Stimulated activated CD4-positive, alpha-beta T cell treated with anti-CD3 and anti-CD28 coated beads, TNF-alpha, amount 100 ng/mL, for 48 hours (primary cell): Measurements from ENCODE around the gene RAB39B.
"Not testable (repeated sequence)": the region's sequence is repeated elsewhere in the genome, so short reads cannot be mapped to it uniquely, and the experiment has no call there.

ENCODE experiments used
- DNase-seq, 3 donors: peaks; one replicate each; pipeline ENCODE4 v3.0.0-alpha.2; 2020; ENCODE audit warnings: low read depth in 3 of 3

RAB39B gene, protein sequence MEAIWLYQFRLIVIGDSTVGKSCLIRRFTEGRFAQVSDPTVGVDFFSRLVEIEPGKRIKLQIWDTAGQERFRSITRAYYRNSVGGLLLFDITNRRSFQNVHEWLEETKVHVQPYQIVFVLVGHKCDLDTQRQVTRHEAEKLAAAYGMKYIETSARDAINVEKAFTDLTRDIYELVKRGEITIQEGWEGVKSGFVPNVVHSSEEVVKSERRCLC

DNA sequence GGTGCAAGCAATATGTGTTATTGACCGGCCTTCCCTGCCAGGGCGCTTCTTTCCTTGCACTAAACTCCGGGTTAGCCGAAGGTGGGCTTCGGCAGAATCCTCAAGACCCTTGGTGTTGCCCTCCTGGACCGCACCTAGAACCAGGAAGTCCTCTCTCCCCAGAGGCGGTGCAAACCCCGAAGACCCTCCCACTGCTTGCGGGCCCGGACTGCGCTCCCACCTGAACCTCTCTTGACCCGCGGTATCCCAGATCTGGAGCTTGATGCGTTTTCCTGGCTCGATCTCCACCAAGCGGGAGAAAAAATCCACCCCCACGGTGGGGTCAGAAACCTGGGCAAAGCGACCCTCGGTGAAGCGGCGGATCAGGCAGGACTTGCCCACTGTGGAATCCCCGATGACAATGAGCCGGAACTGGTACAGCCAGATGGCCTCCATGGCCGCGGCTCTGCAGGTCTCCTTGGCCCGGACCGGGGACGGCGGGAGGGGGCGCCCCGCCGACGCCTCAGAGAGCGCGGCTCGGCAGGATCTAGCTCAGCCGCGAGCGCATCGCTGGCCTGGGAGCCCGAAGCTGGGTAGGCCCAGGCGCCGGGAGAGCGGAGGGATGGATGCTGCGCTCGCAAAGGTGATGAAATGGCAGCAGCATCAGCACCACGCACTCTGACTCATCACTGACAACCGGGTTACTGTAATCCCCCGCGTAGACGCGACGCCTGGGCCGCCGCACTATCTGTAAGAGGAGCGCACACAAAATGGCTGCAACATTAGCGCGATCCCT is at the start of gene RAB39B:
Gene RAB39B (minus strand): TSS at position 638 of the 775 bp plus-strand sequence. CDS start 203 bp downstream, at position 435.
- peak; percentile 37 to 65 (median 44) for DNase-seq

DNA sequence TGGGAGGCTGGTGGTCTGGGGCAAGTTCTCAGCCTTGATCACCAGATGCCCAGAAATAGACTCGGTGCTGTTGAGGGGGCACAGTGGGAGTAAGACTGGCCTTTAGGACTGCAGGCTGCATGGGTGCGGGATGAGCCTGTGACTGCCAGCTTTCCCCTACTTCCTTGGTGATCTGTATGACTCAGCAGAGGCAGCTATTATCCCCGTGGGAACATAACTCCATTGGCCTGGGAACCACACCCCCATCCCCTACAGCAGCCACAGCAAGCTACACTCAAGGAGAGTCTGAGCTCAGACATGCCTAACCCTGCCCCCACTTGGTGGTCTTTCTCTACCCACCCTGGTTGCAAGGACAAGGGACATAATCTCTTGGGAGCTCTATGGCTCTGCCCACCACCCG is 49.5 kb upstream of the RAB39B start:
- DNase-seq, result no peak

DNA sequence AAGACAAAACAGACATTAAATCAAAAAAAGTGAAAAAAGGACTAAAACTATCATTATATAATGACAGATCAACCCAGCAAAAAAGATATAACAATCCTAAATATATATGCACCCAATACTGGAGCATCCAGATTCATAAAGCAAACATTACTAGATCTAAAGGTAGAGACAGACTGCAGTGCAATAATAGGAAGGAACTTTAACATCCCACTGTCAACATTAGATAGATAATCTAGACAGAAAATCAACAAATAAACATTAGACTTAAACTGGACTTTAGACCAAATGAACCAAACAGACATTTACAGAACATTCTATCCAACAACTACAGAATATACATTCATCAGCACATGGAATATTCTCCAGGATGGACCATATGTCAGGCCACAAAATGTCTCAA is 29.5 kb upstream of the RAB39B start:
- DNase-seq, result no peak

DNA sequence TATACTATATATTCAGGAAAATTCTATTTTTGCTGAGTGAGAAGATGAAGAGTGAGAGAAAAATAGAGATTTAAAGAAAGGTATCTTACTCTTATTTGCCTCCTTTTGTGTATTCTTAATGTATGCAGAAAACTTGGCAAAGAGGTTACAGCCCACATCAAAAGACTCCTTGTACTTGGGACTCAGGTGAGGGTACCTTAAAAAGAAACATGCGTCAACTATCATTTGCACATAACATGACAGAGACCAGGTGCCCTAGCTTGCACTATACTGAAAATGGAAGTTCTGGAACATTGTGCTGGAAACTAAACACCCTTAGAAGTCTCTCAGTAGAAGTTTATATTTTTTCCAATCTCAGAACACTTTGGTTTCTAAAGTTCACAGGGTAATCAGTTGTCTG is 15.6 kb upstream of the RAB39B start:
- DNase-seq, result no peak

DNA sequence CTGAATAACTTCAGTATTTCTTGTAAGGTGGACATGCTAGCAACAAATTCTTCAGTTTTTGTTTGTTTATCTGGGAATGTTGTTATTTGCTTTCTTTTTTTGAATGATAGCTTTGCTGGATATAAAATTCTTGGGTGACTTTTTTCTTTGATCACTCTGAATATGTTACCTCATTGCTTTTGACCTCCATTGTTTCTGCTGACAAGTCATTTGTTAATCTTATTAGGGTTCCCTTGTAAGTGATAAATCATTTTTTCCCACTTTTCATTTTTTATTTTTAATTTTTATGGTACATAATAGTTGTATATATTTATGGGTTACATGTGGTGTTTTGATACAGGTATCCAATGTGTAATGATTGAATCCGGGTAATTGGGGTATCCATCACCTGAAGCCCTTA is 6.7 kb upstream of the RAB39B start:
- DNase-seq, result no peak

DNA sequence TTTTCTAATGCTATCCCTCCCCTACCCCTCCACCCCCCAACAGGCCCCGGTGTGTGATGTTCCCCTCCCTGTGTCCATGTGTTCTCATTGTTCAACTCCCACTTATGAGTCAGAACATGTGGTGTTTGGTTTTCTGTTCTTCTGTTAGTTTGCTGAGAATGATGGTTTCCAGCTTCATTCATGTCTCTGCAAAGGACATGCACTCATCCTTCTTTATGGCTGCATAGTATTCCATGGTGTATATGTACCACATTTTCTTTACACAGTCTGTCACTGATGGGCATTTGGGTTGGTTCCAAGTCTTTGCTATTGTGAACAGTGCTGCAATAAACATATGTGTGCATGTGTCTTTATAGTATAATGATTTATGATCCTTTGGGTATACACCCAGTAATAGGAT is 3.7 kb upstream of the RAB39B start:
- not testable (repeated sequence) for DNase-seq

DNA sequence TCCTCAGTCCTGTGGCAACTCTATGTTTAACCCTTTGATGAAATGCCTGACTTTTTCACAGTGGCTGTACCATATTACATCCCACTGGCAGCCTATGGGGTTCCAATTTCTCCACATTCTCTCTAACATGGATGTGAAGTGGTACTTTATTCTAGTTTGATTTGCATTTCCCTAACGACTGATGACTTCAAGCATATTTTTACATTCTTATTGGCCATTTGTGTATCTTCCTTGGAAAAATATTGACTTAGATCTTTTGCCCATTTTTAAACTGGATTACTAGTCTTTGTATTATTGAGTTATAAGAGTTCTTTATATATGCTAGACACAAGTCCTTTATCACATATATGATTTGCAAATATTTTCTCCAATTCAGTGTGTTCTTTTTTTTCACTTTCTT is 2.1 kb upstream of the RAB39B start:
- no peak for DNase-seq

DNA sequence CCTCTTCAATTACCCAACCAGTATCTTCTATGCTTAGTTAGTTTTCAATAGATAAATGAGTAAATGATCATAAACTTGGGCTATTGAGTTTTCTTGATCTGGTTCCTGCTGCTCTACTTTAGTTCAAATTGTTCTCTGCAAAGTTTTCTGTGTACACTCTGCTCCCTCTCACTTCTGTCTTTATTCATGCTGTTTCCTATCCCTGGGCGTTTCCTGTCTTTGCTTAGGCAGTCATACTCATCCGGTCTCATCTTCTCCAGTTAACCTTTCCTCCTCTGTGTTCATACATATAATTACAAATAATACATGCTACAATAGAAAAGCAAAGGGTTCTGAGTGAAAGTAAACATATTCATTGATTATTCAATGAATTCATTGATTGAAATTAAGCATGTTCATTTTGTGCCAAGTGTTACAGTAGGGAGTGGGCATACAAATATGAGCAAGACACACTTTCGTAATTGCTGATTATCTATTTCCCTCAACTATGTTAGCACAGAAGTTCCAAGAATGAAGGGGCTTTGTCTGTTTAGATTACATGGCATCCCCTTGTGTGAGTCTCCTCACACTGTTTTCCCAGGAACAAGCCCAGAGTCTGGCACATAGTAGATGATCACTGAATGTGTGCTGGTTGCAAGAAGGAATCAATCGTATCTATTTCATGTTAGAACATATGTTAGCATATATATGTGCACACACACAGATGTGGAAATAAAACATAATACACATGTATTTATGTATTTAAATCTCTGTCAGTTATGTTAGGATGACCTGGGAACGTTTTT is 1.1 kb downstream of the RAB39B start:
- no peak for DNase-seq

DNA sequence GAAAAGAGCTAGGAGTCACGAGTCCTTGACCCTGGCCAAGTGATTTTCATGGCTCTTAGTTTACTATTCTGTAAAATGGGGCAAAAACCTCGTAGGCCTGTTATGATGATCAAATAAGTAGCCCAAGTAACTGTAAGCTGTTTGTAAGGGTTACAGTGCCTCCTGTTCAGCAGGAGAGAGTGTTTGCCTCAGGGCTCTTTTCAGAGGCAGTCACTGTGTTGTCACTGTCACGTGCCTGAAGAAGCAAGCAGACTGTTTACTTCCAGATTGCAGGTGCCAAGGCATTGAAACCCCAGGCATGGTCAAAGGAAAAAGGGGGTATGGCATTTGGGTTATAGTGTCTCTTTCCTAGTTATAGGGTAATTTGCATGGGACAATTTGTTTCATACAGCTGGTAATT is 4.5 kb downstream of the RAB39B start:
- DNase-seq, result no peak

DNA sequence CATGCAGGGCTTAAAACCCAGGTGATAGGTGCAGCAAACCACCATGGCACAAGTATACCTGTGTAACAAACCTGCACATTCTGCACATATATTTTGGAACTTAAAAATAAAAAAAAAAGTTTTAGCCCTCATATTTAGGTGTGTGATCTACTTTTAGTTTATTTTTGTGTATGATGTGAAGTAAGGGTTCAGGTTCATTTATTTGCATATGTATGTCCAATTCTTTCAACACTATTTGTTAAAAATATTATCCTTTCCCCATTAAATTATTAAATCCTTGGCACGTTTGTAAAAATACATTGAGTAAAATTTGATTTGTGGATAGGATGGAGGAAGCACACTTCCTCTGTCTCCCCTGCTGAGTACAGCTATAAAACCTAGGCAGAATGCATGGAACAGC is 12.9 kb downstream of the RAB39B start:
- DNase-seq, result no peak

DNA sequence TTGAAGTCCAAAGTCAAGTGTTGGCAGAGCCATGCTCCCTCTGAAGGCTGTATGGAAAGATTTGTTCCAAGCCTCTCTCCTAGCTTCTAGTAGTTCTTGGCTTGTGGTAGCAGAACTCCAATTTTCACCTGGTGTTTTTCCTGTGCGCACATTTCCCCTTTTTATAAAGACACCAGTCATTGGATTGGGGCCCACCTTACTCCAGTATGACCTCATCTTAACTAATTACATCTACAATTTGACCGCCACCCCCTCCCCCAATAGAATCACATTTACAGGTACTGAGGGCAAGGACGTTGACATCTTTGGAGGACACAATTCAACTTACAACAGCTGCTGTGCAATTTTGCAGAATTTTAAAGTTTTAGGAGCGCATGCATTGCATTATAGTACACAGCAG is 16.8 kb downstream of the RAB39B start:
- no peak for DNase-seq

DNA sequence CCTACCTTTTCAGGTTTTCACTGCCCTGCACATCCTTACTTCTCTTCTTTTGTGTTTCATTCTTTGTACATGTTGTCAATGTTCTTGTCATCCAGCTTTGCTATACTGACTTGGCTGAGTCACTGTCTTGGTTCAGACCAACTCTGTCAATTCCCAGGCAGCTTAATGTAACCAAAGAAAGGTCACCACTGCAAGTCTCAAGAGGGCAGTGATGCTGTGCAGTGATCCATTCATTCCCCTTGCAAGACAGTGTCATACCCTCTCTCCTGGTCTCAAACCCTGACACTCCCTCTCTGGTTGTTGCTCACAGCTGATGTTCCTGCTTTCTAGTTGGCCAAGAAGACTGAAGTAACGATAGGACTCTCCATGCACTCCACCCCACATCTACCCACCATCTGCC is 17.5 kb downstream of the RAB39B start:
- DNase-seq, result no peak

DNA sequence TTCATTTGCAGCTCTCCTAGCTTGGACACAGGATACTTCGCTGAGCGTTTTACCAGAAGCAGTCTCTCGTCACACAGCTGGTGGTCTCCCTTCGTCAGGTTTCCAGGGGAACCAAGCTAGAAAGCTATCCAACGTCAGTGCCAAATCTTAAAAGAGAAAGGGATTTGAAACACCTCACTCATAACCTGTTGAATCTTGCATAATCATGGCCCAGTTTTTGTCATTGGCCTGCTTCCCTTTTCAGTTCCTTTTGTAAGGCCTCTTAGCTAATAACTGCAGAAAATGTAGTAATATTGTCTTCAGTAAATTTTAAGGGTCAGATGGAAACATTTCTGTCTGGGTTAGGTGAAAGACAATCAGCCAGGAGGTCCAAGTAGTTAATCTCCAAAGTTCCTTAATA is 22.0 kb downstream of the RAB39B start:
- DNase-seq, result no peak

DNA sequence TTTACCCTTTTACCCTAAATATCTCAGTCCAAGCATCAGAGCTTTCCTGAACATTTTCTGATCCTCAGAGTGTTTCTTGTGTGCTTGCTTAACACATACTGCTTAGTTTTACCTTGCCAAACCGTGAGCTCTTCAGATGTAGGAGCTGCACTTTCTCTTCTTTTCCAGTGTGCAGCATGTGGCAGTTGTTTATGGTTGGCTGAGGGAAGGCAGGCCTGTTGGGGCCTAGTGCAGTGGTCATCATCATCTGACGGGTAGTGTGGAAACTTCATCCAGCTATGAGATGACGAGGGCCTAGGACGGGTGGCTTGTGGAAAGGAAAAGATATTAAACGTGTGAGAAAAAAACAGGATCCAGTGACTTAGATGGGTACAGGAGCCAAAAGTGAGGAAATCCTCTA is 26.6 kb downstream of the RAB39B start:
- DNase-seq, result no peak

DNA sequence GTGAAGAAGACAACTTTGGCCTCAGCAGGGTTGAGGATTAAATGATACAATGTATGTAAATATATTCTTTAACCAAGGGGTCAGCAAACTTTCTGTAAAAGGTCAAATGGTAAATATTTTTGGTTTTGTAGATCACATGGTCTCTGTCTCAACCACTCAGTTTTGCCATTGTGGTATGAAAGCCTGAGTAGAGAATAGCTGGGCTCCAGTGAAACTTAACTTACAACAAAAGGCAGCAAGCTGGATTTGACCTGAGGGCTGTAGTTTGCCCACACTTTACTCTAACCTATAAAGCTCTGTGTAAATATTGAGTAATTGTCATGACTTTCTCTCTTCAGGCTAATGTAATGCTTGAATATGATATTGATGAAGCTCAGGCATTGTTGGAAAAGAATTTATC is 28.4 kb downstream of the RAB39B start:
- DNase-seq, result no peak

DNA sequence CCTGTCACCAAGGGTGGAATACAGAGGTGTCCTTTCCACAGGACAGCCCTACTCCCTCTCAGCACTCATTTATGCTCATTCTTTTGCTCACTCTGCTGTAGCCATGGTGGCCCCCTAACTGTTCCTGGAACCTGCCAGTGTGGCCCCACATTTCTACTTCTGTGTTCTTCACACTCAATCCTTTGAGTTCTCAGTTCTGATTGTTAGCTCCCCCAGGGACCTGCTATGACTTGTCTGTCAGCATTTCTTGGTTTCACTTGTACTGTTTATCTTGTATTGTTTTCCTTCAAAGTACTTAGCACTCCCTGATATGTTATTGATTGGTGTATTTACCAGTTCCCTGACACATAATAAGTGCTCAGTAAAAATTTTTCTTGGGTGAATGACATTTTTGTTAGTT is 33.1 kb downstream of the RAB39B start:
- DNase-seq, result no peak

DNA sequence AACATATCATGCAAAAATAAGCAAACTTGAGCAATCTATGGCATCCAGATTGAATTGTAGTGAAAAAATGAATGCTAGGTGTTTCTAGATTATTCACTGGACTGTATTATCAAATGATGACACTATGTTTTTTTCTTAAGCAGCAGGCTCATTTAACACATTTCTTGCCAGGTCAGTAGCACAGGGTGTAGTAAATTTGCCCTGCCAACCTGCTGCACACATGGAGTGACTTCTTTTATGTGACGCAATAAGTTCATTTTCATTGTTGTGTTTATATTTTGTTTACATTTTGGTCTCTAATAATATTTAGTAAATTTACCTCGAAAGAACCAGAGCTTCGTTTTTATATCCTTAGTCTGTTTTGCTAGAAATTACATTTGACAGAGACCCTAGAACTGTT is 38.5 kb downstream of the RAB39B start:
- no peak for DNase-seq

DNA sequence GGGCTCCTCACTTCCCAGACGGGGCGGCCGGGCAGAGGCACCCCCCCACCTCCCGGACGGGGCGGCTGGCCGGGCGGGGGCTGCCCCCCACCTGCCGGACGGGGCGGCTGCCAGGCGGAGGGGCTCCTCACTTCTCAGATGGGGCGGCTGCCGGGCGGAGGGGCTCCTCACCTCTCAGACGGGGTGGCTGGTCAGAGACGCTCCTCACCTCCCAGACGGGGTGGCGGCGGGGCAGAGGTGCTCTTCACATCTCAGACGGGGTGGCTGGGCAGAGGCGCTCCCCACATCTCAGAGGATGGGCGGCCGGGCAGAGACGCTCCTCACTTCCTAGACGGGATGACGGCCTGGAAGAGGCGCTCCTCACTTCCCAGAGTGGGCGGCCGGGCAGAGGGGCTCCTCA is 40.5 kb downstream of the RAB39B start:
- not testable (repeated sequence) for DNase-seq

DNA sequence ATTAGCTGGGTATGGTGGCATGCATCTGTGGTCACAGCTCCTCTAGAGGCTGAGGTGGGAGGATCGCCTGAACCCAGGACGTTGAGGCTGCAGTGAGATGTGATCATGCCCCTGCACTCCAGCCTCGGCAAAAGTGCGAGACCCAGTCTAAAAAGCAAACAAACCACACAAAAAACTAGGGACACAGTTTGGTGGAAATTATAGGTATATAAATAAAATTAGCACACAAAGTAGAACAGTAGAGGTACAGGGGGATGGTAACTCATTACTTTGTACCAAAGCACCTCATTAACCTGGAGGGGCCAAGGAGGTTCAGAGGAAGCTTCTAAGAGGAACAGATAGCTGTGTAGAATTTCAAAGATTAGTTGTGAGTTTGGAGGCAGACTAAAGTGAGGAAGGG is 42.9 kb downstream of the RAB39B start:
- no peak for DNase-seq

DNA sequence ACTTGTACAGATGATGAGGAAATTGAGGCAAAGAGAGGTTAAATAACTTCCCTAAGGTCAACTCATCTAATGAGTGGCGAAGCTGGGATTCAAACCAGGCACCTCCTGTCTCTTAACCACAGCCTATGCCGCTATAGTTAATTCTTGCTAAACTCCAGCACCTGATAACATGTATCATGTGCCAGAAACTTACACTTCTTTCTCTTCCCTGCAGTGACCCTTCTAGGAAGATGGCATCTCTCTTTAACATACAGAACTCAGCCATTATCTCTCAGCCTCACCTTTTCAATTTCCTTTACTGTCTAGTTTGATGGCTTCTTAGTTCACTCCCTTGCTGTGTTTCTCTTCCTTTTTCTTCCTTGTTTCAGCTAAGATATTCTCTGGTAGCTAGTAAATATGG is 45.5 kb downstream of the RAB39B start:
- DNase-seq, result no peak

DNA sequence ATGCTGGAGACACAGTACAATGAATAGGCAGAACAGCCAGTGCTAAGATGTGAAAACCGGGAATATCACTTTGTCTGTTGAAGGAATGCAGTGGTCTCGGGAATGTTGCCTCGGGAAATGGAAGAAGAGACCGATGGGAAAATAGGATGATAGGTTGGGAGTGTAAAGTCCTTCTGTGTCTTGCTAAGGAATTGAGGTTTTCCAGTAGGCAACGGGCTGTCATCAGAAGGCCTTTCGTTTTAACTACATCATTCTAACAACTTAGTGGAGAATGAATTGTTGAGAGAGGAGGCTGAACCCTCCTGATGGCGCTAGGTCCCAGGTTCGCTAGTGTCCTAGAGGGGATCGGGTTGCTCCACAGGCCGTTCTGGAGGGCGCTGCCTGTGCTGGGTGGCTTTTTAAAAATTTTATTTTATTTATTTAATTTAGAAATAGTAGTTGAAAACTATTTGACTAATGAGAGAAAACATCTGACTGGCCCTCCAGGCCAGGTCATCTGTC is 47.3 kb downstream of the RAB39B start:
- no peak for DNase-seq

DNA sequence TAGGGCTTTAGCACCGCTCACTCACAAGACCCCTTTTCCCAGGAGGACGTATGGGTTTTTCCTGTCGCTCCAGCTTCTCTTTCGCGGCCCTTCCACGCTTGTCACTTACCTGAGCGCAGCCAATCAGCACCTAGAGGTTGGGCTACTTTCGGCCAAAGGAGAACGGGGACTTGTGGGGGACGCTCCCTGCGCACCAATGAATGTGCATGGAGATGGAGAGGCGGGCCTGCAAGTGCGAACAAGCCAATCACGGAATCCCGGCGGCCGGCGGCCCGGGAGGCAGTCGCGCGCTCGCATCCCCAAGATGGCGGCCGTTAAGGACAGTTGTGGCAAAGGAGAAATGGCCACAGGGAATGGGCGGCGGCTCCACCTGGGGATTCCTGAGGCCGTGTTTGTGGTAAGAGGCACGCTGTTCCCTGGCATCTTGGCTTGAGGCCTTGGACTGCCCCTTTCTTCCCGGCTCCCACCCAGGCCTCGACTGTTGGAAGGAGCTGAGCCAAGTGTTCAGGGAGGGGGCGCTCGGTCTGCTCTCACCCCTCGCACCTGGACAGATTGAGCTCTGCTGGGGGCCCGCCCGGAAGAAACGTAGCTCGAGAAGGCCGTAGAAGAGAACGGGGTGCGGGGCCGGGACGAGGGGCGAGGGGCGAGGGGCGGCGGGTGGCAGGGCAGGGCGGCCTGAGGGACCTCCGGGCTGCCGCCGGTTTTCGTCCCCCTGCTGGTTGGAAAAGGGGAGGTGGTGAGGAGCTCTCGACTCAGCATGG is 47.9 kb downstream of the RAB39B start, which contains the start of gene VBP1:
Gene VBP1 (plus strand): TSS at position 282 of the 761 bp plus-strand sequence. CDS start 23 bp downstream, at position 305.
- peak; percentile 70 to 79 (median 70) for DNase-seq
